Endothelial cell of umbilical vein (primary cell): Measurements from ENCODE around the gene SPATA2L. TPM values are rescaled to one million over a fixed set of nuclear protein-coding genes. Genes with fewer than 3 reads are reported as not detected.

Source experiments
- BruUV-seq: library from RNA; stranded (reverse); fragments of 400-500 nt; replicated peaks from 2 replicates; lab custom pipeline; 2021; lab: Mats Ljungman, UMichigan
- CTCF ChIA-PET: fragments of 300-600, 350-600 bp; sonication (Branson Sonifier 250); formaldehyde crosslinking; loops from one replicate; lab custom pipeline; 2021; ENCODE audit warnings: antibody characterized with exemption, inconsistent platforms; lab: Charles Lee
- POLR2A ChIA-PET: fragments of 300-600, 350-600 bp; sonication (Branson Sonifier 250); formaldehyde crosslinking; loops from one replicate; lab custom pipeline; 2021; ENCODE audit warnings: antibody characterized with exemption, inconsistent platforms; lab: Charles Lee
- DNase-seq: peaks from one replicate; pipeline ENCODE4 v3.0.0-alpha.2; 2011; ENCODE audit warnings: low read depth, low spot score
- FAIRE-seq: peaks from 2 replicates; lab custom pipeline; 2011; peaks lifted over from hg19 to GRCh38; lab: Jason Lieb, UNC
- H2AFZ ChIP-seq: 2 replicates; pipeline ENCODE4 v1.6.0; 2012; ENCODE audit warnings: low read depth, low read length, control low read depth, inconsistent platforms
- H3K27ac ChIP-seq: 2 replicates; pipeline ENCODE4 v1.5.1; 2011; ENCODE audit warnings: low read depth, mild to moderate bottlenecking, control low read depth, low read length, moderate library complexity; ENCODE audit not compliant: insufficient read depth
- H3K27me3 ChIP-seq, 2 experiments: 2 replicates each; pipeline versions ENCODE4 v1.6.0 to v1.6.1; 2011; ENCODE audit warnings: low read length in 2 of 2, mixed read lengths in 1 of 2; ENCODE audit not compliant: control insufficient read depth in 2 of 2, insufficient read depth in 2 of 2
- H3K36me3 ChIP-seq, 2 experiments: 2 replicates in 1 of 2; 3 replicates in 1 of 2; pipeline ENCODE4 v1.5.1; 2011; ENCODE audit warnings: low read length in 2 of 2, mild to moderate bottlenecking in 1 of 2, moderate library complexity in 1 of 2; ENCODE audit not compliant: control insufficient read depth in 2 of 2, insufficient read depth in 2 of 2; ENCODE audit errors: extremely low read depth in 1 of 2
- H3K4me1 ChIP-seq: 3 replicates; pipeline ENCODE4 v1.5.1; 2011; ENCODE audit warnings: mild to moderate bottlenecking, low read length; ENCODE audit not compliant: control insufficient read depth, insufficient read depth; ENCODE audit errors: extremely low read depth
- H3K4me2 ChIP-seq: 2 replicates; pipeline ENCODE4 v1.6.1; 2011; ENCODE audit warnings: low read length, control low read depth, mixed read lengths; ENCODE audit not compliant: insufficient read depth
- H3K4me3 ChIP-seq, 3 experiments: fragments of 200-600 bp in 1 of 3; sonication (generic), shearing (Covaris generic) in 1 of 3; replicated peaks in 1 of 3; 2 replicates each; pipeline ENCODE4 v1.5.1; 2011 to 2016; ENCODE audit warnings: control low read depth in 3 of 3, low read length in 3 of 3, mild to moderate bottlenecking in 2 of 3, inconsistent platforms in 1 of 3, low read depth in 1 of 3, moderate library complexity in 1 of 3; ENCODE audit not compliant: insufficient read depth in 1 of 3
- H3K79me2 ChIP-seq: 2 replicates; pipeline ENCODE4 v1.6.0; 2012; ENCODE audit warnings: low read length, inconsistent platforms; ENCODE audit not compliant: control insufficient read depth, insufficient read depth
- H3K9ac ChIP-seq: replicated peaks from 2 replicates; pipeline ENCODE3; 2011; ENCODE audit warnings: low read length, control low read depth; ENCODE audit not compliant: insufficient read depth; ENCODE audit errors: extremely low read depth
- H3K9me1 ChIP-seq: replicated peaks from 3 replicates; pipeline ENCODE4 v1.6.0; 2011; ENCODE audit warnings: mild to moderate bottlenecking, low read length; ENCODE audit not compliant: control insufficient read depth, insufficient read depth; ENCODE audit errors: extremely low read depth
- H3K9me3 ChIP-seq: replicated peaks from 2 replicates; pipeline ENCODE4 v1.5.1; 2012; ENCODE audit warnings: low read length, inconsistent platforms; ENCODE audit not compliant: control insufficient read depth, insufficient read depth
- H4K20me1 ChIP-seq: replicated peaks from 2 replicates; pipeline ENCODE3; 2011; ENCODE audit warnings: mild to moderate bottlenecking, low read length; ENCODE audit not compliant: control insufficient read depth, insufficient read depth; ENCODE audit errors: extremely low read depth
- CTCF ChIP-seq, 2 donors: IDR thresholded peaks; 1 replicate in 1 of 2; 2 replicates in 1 of 2; pipeline ENCODE4 v1.5.1; 2011; ENCODE audit warnings: low read length in 2 of 2, mild to moderate bottlenecking in 2 of 2, moderate library complexity in 2 of 2, control low read depth in 1 of 2, inconsistent platforms in 1 of 2, low read depth in 1 of 2; ENCODE audit not compliant: insufficient read depth in 1 of 2; ENCODE audit errors: extremely low read depth in 1 of 2
- EZH2 ChIP-seq: IDR thresholded peaks from 2 replicates; pipeline ENCODE4 v1.6.1; 2012; ENCODE audit warnings: borderline replicate concordance, low read depth, mild to moderate bottlenecking, moderate library complexity, low read length, inconsistent platforms; ENCODE audit not compliant: severe bottlenecking
- FOS ChIP-seq: IDR thresholded peaks from 2 replicates; pipeline ENCODE4 v1.6.1; 2011; ENCODE audit warnings: mild to moderate bottlenecking, low read length, moderate library complexity, borderline replicate concordance; ENCODE audit not compliant: insufficient read depth
- GATA2 ChIP-seq: IDR thresholded peaks from 2 replicates; pipeline ENCODE4 v1.7.0; 2011; ENCODE audit warnings: low read depth, mild to moderate bottlenecking, moderate library complexity, mixed read lengths, low read length; ENCODE audit not compliant: insufficient read length, insufficient read depth
- JUN ChIP-seq: IDR thresholded peaks from 2 replicates; pipeline ENCODE4 v1.6.1; 2011; ENCODE audit warnings: borderline replicate concordance, low read depth; ENCODE audit not compliant: insufficient read length, insufficient read depth
- MAX ChIP-seq: IDR thresholded peaks from 2 replicates; pipeline ENCODE4 v1.6.1; 2011; ENCODE audit not compliant: insufficient read depth, insufficient read length
- MYC ChIP-seq: IDR thresholded peaks from one replicate; pipeline ENCODE4 v1.6.1; 2011; ENCODE audit warnings: mild to moderate bottlenecking, low read depth, low read length
- POLR2A ChIP-seq: IDR thresholded peaks from 2 replicates; pipeline ENCODE4 v1.6.1; 2012; ENCODE audit warnings: low read depth, mild to moderate bottlenecking, control low read depth, low read length
- POLR2AphosphoS5 ChIP-seq: IDR thresholded peaks from 2 replicates; pipeline ENCODE4 v1.6.1; 2012; ENCODE audit warnings: low read depth, mild to moderate bottlenecking, control low read depth, low read length, moderate library complexity; ENCODE audit not compliant: insufficient read depth
- dilution Hi-C: fragments of 300-500 bp; cut with MboI; formaldehyde crosslinking; loops from one replicate; pipeline ENCODE4 v1.15.0; 2019; ENCODE audit warnings: low sequenced_read_pairs; ENCODE audit not compliant: extremely low pct_ligation_motif_present
- intact Hi-C: fragments of 100-400 bp; cut with micrococcal nuclease; formaldehyde crosslinking; loops from one replicate; pipeline ENCODE4 v1.10.0; 2022
- polyA plus RNA-seq, 4 experiments: library from polyadenylated mRNA; depleted of rRNA in 3 of 4; stranded (reverse) in 3 of 4; unstranded in 1 of 4; fragments of >200 nt; gene quantifications; 2 replicates each; pipeline versions ENCODE4 v1.2.1 to v1.2.3, GENCODE V29; 2011 to 2012; ENCODE audit warnings: missing spikeins in 1 of 4
- total RNA-seq: library from RNA; stranded (reverse); gene quantifications from 2 replicates; pipeline ENCODE4 v1.2.3, GENCODE V29; 2021

The SPATA2L gene
- total and polyA plus RNA-seq, 2 donors (not counting 3 experiments of a cell fraction or from before 2014, with no cell fraction given): 7.3 to 7.4 TPM

- H3K9me1 ChIP-seq: no peaks in the 10 kb centered on the region
- ChIA-PET CTCF (no interaction called here), POLR2A (no interaction called here)
- dilution Hi-C loops (no loop called here), intact Hi-C loops (no loop called here)
- no TSS peak for BruUV-seq
- H3K9me3 ChIP-seq: no peaks in the 10 kb centered on the region
- no peak overlapping the region for H3K4me2 ChIP-seq
- FAIRE-seq: no peak
- no peak overlapping the region for H3K27ac ChIP-seq
- no peak overlapping the region for H2AFZ ChIP-seq
- no peaks in the 10 kb centered on the region for H3K27me3 ChIP-seq
- peaks cover 12% of the 10 kb centered on the region for H3K4me1 ChIP-seq
- peaks cover 21% of the 10 kb centered on the region for H3K79me2 ChIP-seq
- H4K20me1 ChIP-seq: no peaks in the 10 kb centered on the region
- TF ChIP-seq GATA2: no peak
- no peak for TF ChIP-seq FOS
- no peak for TF ChIP-seq CTCF (IDR thresholded peaks at IDR 0.05; ENCODE audit: extremely low read depth in 1 of 2, insufficient read depth in 1 of 2, low read depth in 1 of 2, low read length in 2 of 2)
- no peak for TF ChIP-seq JUN
- TF ChIP-seq MAX: no peak
- no peak for TF ChIP-seq MYC
- TF ChIP-seq POLR2AphosphoS5: no peak
- TF ChIP-seq EZH2: no peak
- TF ChIP-seq POLR2A: no peak
- H3K36me3 ChIP-seq: no peaks in the 10 kb centered on the region
- DNase-seq: no peak
- no peak overlapping the region for H3K4me3 ChIP-seq
- no peak overlapping the region for H3K9ac ChIP-seq
Measured at GRCh38 chr16:89661215-89661614, 40.3 kb downstream of the SPATA2L start.
